Measurements from ENCODE around the gene FAM118A.

GRCh38 chr22:45357490-45357889, 47.8 kb downstream of the FAM118A start:
- TF ChIP-seq CTCF (IDR thresholded peaks at IDR 0.05; ENCODE audit: low read depth, low read length) (no peak), EZH2phosphoT487 (IDR thresholded peaks at IDR 0.05; ENCODE audit: low read depth) (no peak)
